Measurements from ENCODE around the gene TMEM263. TPM values are rescaled to one million over a fixed set of nuclear protein-coding genes. Genes with fewer than 3 reads are reported as not detected.

Gene TMEM263
- total and polyA plus RNA-seq, 9 of the 15 experiments (the other 6 are each of a cell fraction or from before 2014, with no cell fraction given) = 12.6 to 36.7 (median 24.4) TPM

DNA sequence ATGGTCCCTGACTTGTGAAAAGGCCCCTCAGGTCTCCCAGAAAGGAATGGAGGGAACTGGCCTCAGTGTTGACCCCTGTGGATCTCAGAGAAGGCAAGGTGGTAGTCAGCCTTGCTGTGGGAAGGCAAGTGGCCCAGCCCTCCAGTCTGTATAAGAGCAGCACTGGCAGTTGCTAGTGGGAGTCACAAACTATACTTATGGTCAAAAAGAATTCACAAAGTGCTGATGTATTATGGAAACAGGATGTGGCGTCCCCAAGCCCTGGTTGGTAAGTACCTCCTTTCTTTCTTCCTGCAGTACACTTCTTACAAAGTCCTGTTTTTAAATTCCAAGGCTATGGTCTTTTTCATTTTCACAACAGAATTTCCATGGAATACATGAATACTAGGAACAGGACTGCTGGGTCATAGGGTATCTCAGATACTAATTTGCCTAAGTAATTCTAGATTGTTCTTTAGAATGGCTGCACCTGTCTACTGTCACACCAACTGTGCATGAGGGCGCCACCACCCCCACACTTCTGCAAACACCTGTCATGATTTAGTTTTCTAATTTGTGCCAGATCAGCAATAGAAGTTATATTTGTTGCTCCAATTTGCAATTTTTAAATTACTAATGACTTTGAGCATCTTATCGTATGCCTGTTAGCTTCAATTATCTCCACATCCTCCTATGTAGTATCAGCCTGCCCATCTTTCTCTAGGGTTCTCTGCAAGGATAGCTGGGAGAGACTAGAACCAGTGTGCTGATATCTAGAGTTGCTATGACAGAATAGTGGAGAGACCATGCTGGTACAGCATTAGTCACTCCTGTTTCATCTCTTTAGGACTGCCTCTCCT lies 40.7 kb upstream of the TMEM263 start (continued):
- no peak for TF ChIP-seq ZNF639 (CRISPR knock-in tag; conservative IDR thresholded peaks at IDR 0.05 in 1 of 2, IDR thresholded peaks at IDR 0.05 in 1 of 2)
- TF ChIP-seq BDP1 (IDR thresholded peaks at IDR 0.05; ENCODE audit: insufficient read depth, insufficient read length) = no peak
- TF ChIP-seq ZNF766 (CRISPR knock-in tag; conservative IDR thresholded peaks at IDR 0.05) = no peak
- no peak for TF ChIP-seq ZNF668 (CRISPR knock-in tag; IDR thresholded peaks at IDR 0.05)
- TF ChIP-seq ZNF41 (CRISPR knock-in tag; conservative IDR thresholded peaks at IDR 0.05) = no peak
- TF ChIP-seq ERF (CRISPR knock-in tag; IDR thresholded peaks at IDR 0.05) = no peak
- no peak for TF ChIP-seq HNRNPL (IDR thresholded peaks at IDR 0.05; ENCODE audit: low read depth, low read length)
- TF ChIP-seq MYNN (IDR thresholded peaks at IDR 0.05) = no peak
- TF ChIP-seq MYNN (CRISPR knock-in tag; IDR thresholded peaks at IDR 0.05) = no peak
- TF ChIP-seq, protein P1, sequence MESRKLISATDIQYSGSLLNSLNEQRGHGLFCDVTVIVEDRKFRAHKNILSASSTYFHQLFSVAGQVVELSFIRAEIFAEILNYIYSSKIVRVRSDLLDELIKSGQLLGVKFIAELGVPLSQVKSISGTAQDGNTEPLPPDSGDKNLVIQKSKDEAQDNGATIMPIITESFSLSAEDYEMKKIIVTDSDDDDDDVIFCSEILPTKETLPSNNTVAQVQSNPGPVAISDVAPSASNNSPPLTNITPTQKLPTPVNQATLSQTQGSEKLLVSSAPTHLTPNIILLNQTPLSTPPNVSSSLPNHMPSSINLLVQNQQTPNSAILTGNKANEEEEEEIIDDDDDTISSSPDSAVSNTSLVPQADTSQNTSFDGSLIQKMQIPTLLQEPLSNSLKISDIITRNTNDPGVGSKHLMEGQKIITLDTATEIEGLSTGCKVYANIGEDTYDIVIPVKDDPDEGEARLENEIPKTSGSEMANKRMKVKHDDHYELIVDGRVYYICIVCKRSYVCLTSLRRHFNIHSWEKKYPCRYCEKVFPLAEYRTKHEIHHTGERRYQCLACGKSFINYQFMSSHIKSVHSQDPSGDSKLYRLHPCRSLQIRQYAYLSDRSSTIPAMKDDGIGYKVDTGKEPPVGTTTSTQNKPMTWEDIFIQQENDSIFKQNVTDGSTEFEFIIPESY (CRISPR knock-in tag; IDR thresholded peaks at IDR 0.05) = no peak
